H1 (cell line): ENCODE results near the gene FGF6. TPM values are rescaled to one million over a fixed set of nuclear protein-coding genes. Genes with fewer than 3 reads are reported as not detected.

Experiments
- CTCF ChIA-PET: fragments of 300-600 bp; sonication (Branson Sonifier 250); formaldehyde crosslinking; loops from one replicate; lab custom pipeline; 2021; ENCODE audit not compliant: partially characterized antibody; lab: Charles Lee
- POLR2A ChIA-PET: fragments of 300-600 bp; sonication (Branson Sonifier 250); formaldehyde crosslinking; loops from one replicate; lab custom pipeline; 2021; ENCODE audit warnings: inconsistent platforms; ENCODE audit not compliant: partially characterized antibody; lab: Charles Lee
- DNase-seq, 2 experiments: peaks; one replicate each; pipeline versions ENCODE4 v3.0.0 to v3.0.0-alpha.2; 2010 to 2022; ENCODE audit warnings: low spot score in 2 of 2, low read depth in 1 of 2, mixed read lengths in 1 of 2
- FAIRE-seq: peaks from 2 replicates; lab custom pipeline; 2011; peaks lifted over from hg19 to GRCh38; lab: Jason Lieb, UNC
- H2AFZ ChIP-seq: 2 replicates; pipeline ENCODE4 v1.8.1; 2012; ENCODE audit warnings: low read length, inconsistent platforms
- H2AK5ac ChIP-seq: 2 replicates; pipeline ENCODE4 v1.6.1; 2013; ENCODE audit warnings: low read depth, low read length
- H2BK120ac ChIP-seq: replicated peaks from 2 replicates; pipeline ENCODE3; 2013; ENCODE audit warnings: low read depth, low read length, inconsistent platforms
- H2BK12ac ChIP-seq: 2 replicates; pipeline ENCODE4 v1.6.1; 2013; ENCODE audit warnings: low read depth, low read length
- H2BK15ac ChIP-seq: 2 replicates; pipeline ENCODE4 v1.6.1; 2013; ENCODE audit warnings: low read length
- H2BK20ac ChIP-seq: 2 replicates; pipeline ENCODE4 v1.6.1; 2013; ENCODE audit warnings: low read length
- H2BK5ac ChIP-seq: 2 replicates; pipeline ENCODE4 v1.6.1; 2013; ENCODE audit warnings: low read depth, low read length
- H3K14ac ChIP-seq: 2 replicates; pipeline ENCODE4 v1.6.1; 2013; ENCODE audit warnings: inconsistent platforms; ENCODE audit not compliant: insufficient read length
- H3K18ac ChIP-seq: 2 replicates; pipeline ENCODE4 v1.6.1; 2013; ENCODE audit warnings: low read length; ENCODE audit errors: extremely low read depth
- H3K23ac ChIP-seq: 2 replicates; pipeline ENCODE4 v1.6.1; 2013; ENCODE audit warnings: inconsistent platforms; ENCODE audit not compliant: insufficient read length
- H3K23me2 ChIP-seq: 2 replicates; pipeline ENCODE4 v1.6.1; 2013; ENCODE audit warnings: low read depth, low read length
- H3K27ac ChIP-seq: 2 replicates; pipeline ENCODE4 v1.6.1; 2011; ENCODE audit warnings: low read depth, low read length, inconsistent platforms
- H3K27me3 ChIP-seq, 4 experiments: replicated peaks in 1 of 4; 1 replicate in 1 of 4; 2 replicates in 3 of 4; pipeline versions ENCODE4 v1.6.1 to v1.8.1; 2011 to 2013; ENCODE audit warnings: low read length in 3 of 4, mild to moderate bottlenecking in 3 of 4, inconsistent platforms in 2 of 4, mixed read lengths in 2 of 4, moderate library complexity in 1 of 4; ENCODE audit not compliant: control insufficient read depth in 3 of 4, insufficient read depth in 3 of 4; ENCODE audit errors: extremely low read depth in 1 of 4
- H3K36me3 ChIP-seq, 4 experiments: 2 replicates each; pipeline versions ENCODE4 v1.6.1 to v1.8.1; 2011 to 2013; ENCODE audit warnings: mild to moderate bottlenecking in 4 of 4, low read length in 3 of 4, moderate library complexity in 2 of 4, control low read depth in 1 of 4, inconsistent platforms in 1 of 4; ENCODE audit not compliant: insufficient read depth in 4 of 4, control insufficient read depth in 2 of 4
- H3K4ac ChIP-seq: replicated peaks from 2 replicates; pipeline ENCODE3; 2013; ENCODE audit warnings: low read length, low read depth, mixed read lengths, inconsistent platforms; ENCODE audit not compliant: insufficient read length
- H3K4me1 ChIP-seq, 4 experiments: replicated peaks in 1 of 4; 1 replicate in 1 of 4; 2 replicates in 3 of 4; pipeline versions ENCODE4 v1.6.1 to v1.8.1; 2011 to 2013; ENCODE audit warnings: low read length in 3 of 4, inconsistent platforms in 2 of 4, mixed read lengths in 1 of 4; ENCODE audit not compliant: insufficient read depth in 4 of 4, control insufficient read depth in 3 of 4
- H3K4me2 ChIP-seq, 2 experiments: 2 replicates each; pipeline versions ENCODE4 v1.6.1 to v1.8.1; 2011 to 2013; ENCODE audit warnings: low read depth in 2 of 2, low read length in 2 of 2, control low read depth in 1 of 2, inconsistent platforms in 1 of 2, mild to moderate bottlenecking in 1 of 2; ENCODE audit not compliant: insufficient read depth in 1 of 2
- H3K4me3 ChIP-seq, 4 experiments: fragments of 200-600, 300-600 bp in 1 of 4; sonication (generic), shearing (Covaris generic), sonication (Bioruptor Twin) in 1 of 4; 2 replicates each; pipeline versions ENCODE4 v1.5.1 to v1.8.1; 2011 to 2016; ENCODE audit warnings: low read length in 4 of 4, low read depth in 3 of 4, control low read depth in 2 of 4, inconsistent platforms in 2 of 4, mild to moderate bottlenecking in 2 of 4, mixed read lengths in 1 of 4, moderate library complexity in 1 of 4; ENCODE audit not compliant: insufficient read depth in 2 of 4; ENCODE audit errors: extremely low read depth in 1 of 4
- H3K56ac ChIP-seq: replicated peaks from 2 replicates; pipeline ENCODE3; 2013; ENCODE audit warnings: low read depth, mild to moderate bottlenecking, mixed read lengths, low read length, inconsistent platforms; ENCODE audit not compliant: insufficient read length
- H3K79me1 ChIP-seq: 2 replicates; pipeline ENCODE4 v1.6.1; 2013; ENCODE audit warnings: low read depth, low read length, control low read depth
- H3K79me2 ChIP-seq, 2 experiments: 2 replicates each; pipeline versions ENCODE4 v1.6.1 to v1.8.1; 2012 to 2013; ENCODE audit warnings: low read length in 2 of 2, mild to moderate bottlenecking in 2 of 2, inconsistent platforms in 1 of 2; ENCODE audit not compliant: insufficient read depth in 2 of 2, control insufficient read depth in 1 of 2
- H3K9ac ChIP-seq, 4 experiments: replicated peaks in 1 of 4; 1 replicate in 1 of 4; 2 replicates in 3 of 4; pipeline versions ENCODE4 v1.6.1 to v1.8.1; 2011 to 2013; ENCODE audit warnings: low read depth in 3 of 4, low read length in 3 of 4, control low read depth in 2 of 4, mild to moderate bottlenecking in 2 of 4, moderate library complexity in 2 of 4, inconsistent platforms in 1 of 4; ENCODE audit errors: extremely low read depth in 1 of 4
- H3K9me3 ChIP-seq, 2 experiments: 2 replicates each; pipeline versions ENCODE4 v1.6.1 to v1.8.1; 2012 to 2013; ENCODE audit warnings: mild to moderate bottlenecking in 2 of 2, moderate library complexity in 2 of 2, control low read depth in 1 of 2, inconsistent platforms in 1 of 2, low read depth in 1 of 2, low read length in 1 of 2, mixed read lengths in 1 of 2; ENCODE audit not compliant: insufficient read depth in 2 of 2
- H4K20me1 ChIP-seq, 2 experiments: replicated peaks in 1 of 2; 2 replicates each; pipeline versions ENCODE3 to v1.8.1; 2011 to 2013; ENCODE audit warnings: inconsistent platforms in 2 of 2, low read length in 2 of 2, mild to moderate bottlenecking in 1 of 2; ENCODE audit not compliant: insufficient read depth in 2 of 2, control insufficient read depth in 1 of 2
- H4K5ac ChIP-seq: 2 replicates; pipeline ENCODE4 v1.6.1; 2013; ENCODE audit warnings: low read length, low read depth, mixed read lengths, inconsistent platforms; ENCODE audit not compliant: insufficient read length
- H4K8ac ChIP-seq: 2 replicates; pipeline ENCODE4 v1.8.0; 2013; ENCODE audit warnings: mild to moderate bottlenecking, moderate library complexity, low read length, inconsistent platforms; ENCODE audit not compliant: insufficient read depth; ENCODE audit errors: extremely low read depth
- H4K91ac ChIP-seq: replicated peaks from 2 replicates; pipeline ENCODE3; 2013; ENCODE audit warnings: low read length, mixed read lengths, inconsistent platforms; ENCODE audit not compliant: insufficient read length
- KDM4A ChIP-seq: IDR thresholded peaks from one replicate; pipeline ENCODE4 v1.7.1; 2012; ENCODE audit warnings: low read depth, mild to moderate bottlenecking, moderate library complexity, low read length, inconsistent platforms; ENCODE audit not compliant: severe bottlenecking
- KDM5A ChIP-seq: fragments of 200-600 bp; IDR thresholded peaks from 2 replicates; pipeline ENCODE4 v1.7.1; 2012; ENCODE audit warnings: mild to moderate bottlenecking, low read length, inconsistent platforms, mixed read lengths
- RAD21 ChIP-seq, 2 experiments: IDR thresholded peaks in 1 of 2; conservative IDR thresholded peaks in 1 of 2; 2 replicates each; pipeline ENCODE4 v1.6.1; 2011; ENCODE audit warnings: low read depth in 2 of 2, low read length in 2 of 2, improper control_type of control experiment in 1 of 2, inconsistent platforms in 1 of 2, mild to moderate bottlenecking in 1 of 2, moderate library complexity in 1 of 2
- RNF2 ChIP-seq: fragments of 200-900, 300-1000 bp; sonication (generic); IDR thresholded peaks from 2 replicates; pipeline ENCODE4 v1.7.1; 2016; ENCODE audit warnings: borderline replicate concordance, low read depth, mild to moderate bottlenecking, antibody characterized with exemption, low read length; ENCODE audit not compliant: poor library complexity, severe bottlenecking; ENCODE audit errors: missing control alignments
- SIX5 ChIP-seq: IDR thresholded peaks from 2 replicates; pipeline ENCODE4 v1.6.1; 2011; ENCODE audit warnings: mild to moderate bottlenecking, low read depth, low read length
- WGBS, 2 experiments: shearing (Covaris generic) in 1 of 2; methylation state at CpG; one replicate each; pipeline versions ENCODE4 v1.1.6 to v1.1.7; 2013 to 2015; ENCODE audit warnings: low lambda C conversion rate in 2 of 2, mixed read lengths in 2 of 2, inconsistent platforms in 1 of 2, low coverage in 1 of 2, missing lambda C conversion rate in 1 of 2; ENCODE audit not compliant: insufficient replicate concordance in 2 of 2, insufficient coverage in 1 of 2, insufficient read length in 1 of 2; ENCODE audit errors: extremely low coverage in 1 of 2, missing lambda C conversion rate in 1 of 2; 5-methylcytosine and 5-hydroxymethylcytosine counted together
- polyA plus RNA-seq, 7 experiments: library from polyadenylated mRNA; depleted of rRNA in 3 of 7; stranded (reverse) in 5 of 7; unstranded in 2 of 7; fragments of >200 nt in 5 of 7; fragments of 200-250 nt in 2 of 7; gene quantifications; 1 replicate in 5 of 7; 2 replicates in 1 of 7; 4 replicates in 1 of 7; pipeline versions ENCODE4 v1.2.1 to v1.2.3, GENCODE V29; 2011 to 2013; ENCODE audit warnings: missing spikeins in 2 of 7, mixed read lengths in 2 of 7
- total RNA-seq: library from RNA; stranded (reverse); fragmentation: NEBNext Ultra II Directional; extraction: Animal tissue kit (Norgen Biotek cat#: 25700); gene quantifications from 2 replicates; pipeline ENCODE4 v1.2.1, GENCODE V29; 2021

Gene FGF6
- total and polyA plus RNA-seq, 2 of the 8 experiments (the other 6 are each of a cell fraction or from before 2014, with no cell fraction given) = not detected

- Histone ChIP-seq H3K4me3 (no peak overlapping the region), H3K23me2 (no peaks in the 10 kb centered on the region), H3K4me2 (no peak overlapping the region), H2AFZ (no peak overlapping the region), H2BK12ac (no peak overlapping the region), H4K91ac (no peak overlapping the region), H2BK5ac (no peak overlapping the region), H2BK20ac (no peak overlapping the region), H3K79me1 (no peaks in the 10 kb centered on the region), H2BK120ac (no peak overlapping the region), H2AK5ac (no peak overlapping the region), H3K4ac (no peak overlapping the region), H3K27me3 (no peaks in the 10 kb centered on the region; a peak in 1 of 7 replicates), H4K20me1 (no peaks in the 10 kb centered on the region), H3K79me2 (no peaks in the 10 kb centered on the region), H4K5ac (no peak overlapping the region), H2BK15ac (no peak overlapping the region), H3K14ac (no peak overlapping the region), H3K9ac (no peak overlapping the region), H3K27ac (no peak overlapping the region), H3K4me1 (peaks cover 0 to 3% (median 0%) of the 10 kb centered on the region in 4 experiments; a peak in 1 of 7 replicates), H3K56ac (no peak overlapping the region), H3K18ac (no peak overlapping the region), H3K23ac (no peak overlapping the region), H3K36me3 (no peaks in the 10 kb centered on the region), H3K9me3 (no peaks in the 10 kb centered on the region), H4K8ac (no peak overlapping the region)
- ChIA-PET CTCF (interaction anchor here (1.2 to 3.5 kb wide), 2 partner anchors 13 to 386 kb away, joined by 5 to 21 read pairs; no protein-coding TSS in a partner anchor), POLR2A (no interaction called here)
- no peak for FAIRE-seq
- WGBS, 2 experiments = 92% methylated on average over 4 of the region's 4 CpGs; no CpG with 5 or more reads in 1 of the 2 experiments
- DNase-seq = no peak
- TF ChIP-seq SIX5 (no peak), KDM4A (no peak), RNF2 (no peak), RAD21 (IDR thresholded peaks at IDR 0.05 in 1 of 2, conservative IDR thresholded peaks at IDR 0.05 in 1 of 2; ENCODE audit: low read depth in 2 of 2, low read length in 2 of 2) (no peak), KDM5A (no peak)
Measured at GRCh38 chr12:4434301-4434700, 11.3 kb downstream of the FGF6 start.
